Measurements from ENCODE around the gene CD6. TPM values are rescaled to one million over a fixed set of nuclear protein-coding genes. Genes with fewer than 3 reads are reported as not detected.

The CD6 gene
- total RNA-seq, 1 experiment from 2014 or later = 1.4 TPM

GRCh38 chr11:61024938-61025820, 53.7 kb downstream of the CD6 start:
- ChIA-PET CTCF (no interaction called here), RAD21 (ENCODE audit: low non-redundant PET in 1 of 2, low total read pairs in 2 of 2, uncharacterized antibody in 2 of 2, unreplicated experiment in 2 of 2) (no interaction called here), POLR2A (no interaction called here)
- ATAC-seq = no peak
- Histone ChIP-seq H3K9me3 (ENCODE audit: control insufficient read depth in 1 of 2, insufficient read depth in 1 of 2, low read depth in 1 of 2, low read length in 2 of 2) (no peaks in the 10 kb centered on the region), H3K79me2 (ENCODE audit: insufficient read depth, low read length) (no peaks in the 10 kb centered on the region), H3K4me3 (replicated peaks in 1 of 2; ENCODE audit: low read depth in 1 of 2, low read length in 2 of 2) (no peak overlapping the region), H2AFZ (ENCODE audit: low read depth, low read length, poor library complexity, severe bottlenecking) (no peak overlapping the region), H3K27ac (ENCODE audit: low read depth, low read length) (no peak overlapping the region), H3K36me3 (ENCODE audit: control insufficient read depth in 1 of 2, insufficient read depth in 2 of 2, low read length in 2 of 2) (no peaks in the 10 kb centered on the region), H3K9ac (ENCODE audit: low read length) (no peak overlapping the region), H3K4me1 (ENCODE audit: control insufficient read depth in 1 of 2, insufficient read depth in 2 of 2, low read length in 2 of 2) (peaks cover 5 to 13% of the 10 kb centered on the region in 2 experiments; a peak in 3 of 4 replicates), H4K20me1 (ENCODE audit: insufficient read depth) (no peaks in the 10 kb centered on the region), H3K4me2 (ENCODE audit: low read length) (no peak overlapping the region), H3K9me2 (ENCODE audit: insufficient read depth) (no peaks in the 10 kb centered on the region), H3K27me3 (ENCODE audit: insufficient read depth, low read length) (no peaks in the 10 kb centered on the region)
- TF ChIP-seq, protein P1, sequence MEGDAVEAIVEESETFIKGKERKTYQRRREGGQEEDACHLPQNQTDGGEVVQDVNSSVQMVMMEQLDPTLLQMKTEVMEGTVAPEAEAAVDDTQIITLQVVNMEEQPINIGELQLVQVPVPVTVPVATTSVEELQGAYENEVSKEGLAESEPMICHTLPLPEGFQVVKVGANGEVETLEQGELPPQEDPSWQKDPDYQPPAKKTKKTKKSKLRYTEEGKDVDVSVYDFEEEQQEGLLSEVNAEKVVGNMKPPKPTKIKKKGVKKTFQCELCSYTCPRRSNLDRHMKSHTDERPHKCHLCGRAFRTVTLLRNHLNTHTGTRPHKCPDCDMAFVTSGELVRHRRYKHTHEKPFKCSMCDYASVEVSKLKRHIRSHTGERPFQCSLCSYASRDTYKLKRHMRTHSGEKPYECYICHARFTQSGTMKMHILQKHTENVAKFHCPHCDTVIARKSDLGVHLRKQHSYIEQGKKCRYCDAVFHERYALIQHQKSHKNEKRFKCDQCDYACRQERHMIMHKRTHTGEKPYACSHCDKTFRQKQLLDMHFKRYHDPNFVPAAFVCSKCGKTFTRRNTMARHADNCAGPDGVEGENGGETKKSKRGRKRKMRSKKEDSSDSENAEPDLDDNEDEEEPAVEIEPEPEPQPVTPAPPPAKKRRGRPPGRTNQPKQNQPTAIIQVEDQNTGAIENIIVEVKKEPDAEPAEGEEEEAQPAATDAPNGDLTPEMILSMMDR (IDR thresholded peaks at IDR 0.05 in 2 of 3, conservative IDR thresholded peaks at IDR 0.05 in 1 of 3; ENCODE audit: borderline replicate concordance in 1 of 3, insufficient read depth in 1 of 3, low read depth in 2 of 3, low read length in 2 of 3) = no peak
- TF ChIP-seq EZH2 (IDR thresholded peaks at IDR 0.05) (no peak), TCF7L2 (IDR thresholded peaks at IDR 0.05; ENCODE audit: borderline replicate concordance, extremely low read depth, insufficient read depth, insufficient read length) (no peak), SP1 (IDR thresholded peaks at IDR 0.05; ENCODE audit: low read depth) (no peak), ZFX (IDR thresholded peaks at IDR 0.05) (no peak), SIN3A (IDR thresholded peaks at IDR 0.05; ENCODE audit: low read depth) (no peak), ELF1 (IDR thresholded peaks at IDR 0.05; ENCODE audit: borderline replicate concordance, low read depth) (no peak)
- TF ChIP-seq, protein P2, sequence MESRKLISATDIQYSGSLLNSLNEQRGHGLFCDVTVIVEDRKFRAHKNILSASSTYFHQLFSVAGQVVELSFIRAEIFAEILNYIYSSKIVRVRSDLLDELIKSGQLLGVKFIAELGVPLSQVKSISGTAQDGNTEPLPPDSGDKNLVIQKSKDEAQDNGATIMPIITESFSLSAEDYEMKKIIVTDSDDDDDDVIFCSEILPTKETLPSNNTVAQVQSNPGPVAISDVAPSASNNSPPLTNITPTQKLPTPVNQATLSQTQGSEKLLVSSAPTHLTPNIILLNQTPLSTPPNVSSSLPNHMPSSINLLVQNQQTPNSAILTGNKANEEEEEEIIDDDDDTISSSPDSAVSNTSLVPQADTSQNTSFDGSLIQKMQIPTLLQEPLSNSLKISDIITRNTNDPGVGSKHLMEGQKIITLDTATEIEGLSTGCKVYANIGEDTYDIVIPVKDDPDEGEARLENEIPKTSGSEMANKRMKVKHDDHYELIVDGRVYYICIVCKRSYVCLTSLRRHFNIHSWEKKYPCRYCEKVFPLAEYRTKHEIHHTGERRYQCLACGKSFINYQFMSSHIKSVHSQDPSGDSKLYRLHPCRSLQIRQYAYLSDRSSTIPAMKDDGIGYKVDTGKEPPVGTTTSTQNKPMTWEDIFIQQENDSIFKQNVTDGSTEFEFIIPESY (IDR thresholded peaks at IDR 0.05; ENCODE audit: extremely low read depth, insufficient replicate concordance, low read length) = no peak
- intact Hi-C loops (cut with micrococcal nuclease) = no loop called here
- BruUV-seq (replicated peaks) = no TSS peak
- no peak for DNase-seq (ENCODE audit: low read depth, low spot score)

All from HCT116 (cell line).